HG02981 (cell line): Measurements from ENCODE around the gene CXorf49B.
"Not testable (repeated sequence)": the region's sequence is repeated elsewhere in the genome, so short reads cannot be mapped to it uniquely, and the experiment has no call there.

ENCODE experiments used
- ATAC-seq: cut with Tn5 transposase; IDR thresholded peaks from one replicate; pipeline ENCODE4 v1.9.1; 2021; ENCODE audit warnings: mild to moderate bottlenecking, moderate library complexity; ENCODE audit not compliant: unreplicated experiment

Gene CXorf49B

DNA sequence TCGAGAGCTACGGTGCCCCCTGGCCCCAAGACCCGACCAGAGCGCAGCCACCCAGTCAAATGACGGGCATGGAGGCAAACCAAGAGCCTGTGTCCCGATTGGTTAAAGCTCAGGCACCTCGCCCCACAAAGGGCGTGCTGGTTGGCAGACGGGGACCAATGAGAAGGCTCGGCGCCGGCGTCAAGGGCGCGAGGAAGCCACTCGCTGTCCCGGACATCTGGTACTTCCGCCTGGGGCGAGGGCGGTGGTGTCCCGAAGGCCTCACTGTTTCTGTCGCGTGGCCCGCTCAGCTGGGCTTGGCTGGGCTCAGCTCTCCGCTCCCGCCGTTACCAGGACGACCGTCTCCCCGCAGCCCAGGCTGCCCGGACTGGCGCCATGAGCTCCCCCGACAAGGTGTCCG lies at the start of gene CXorf49B:
CXorf49B (plus strand) TSS at position 301 of the 400 bp plus-strand sequence; CDS start at position 376, 75 bp downstream.
- ATAC-seq, result not testable (repeated sequence)

DNA sequence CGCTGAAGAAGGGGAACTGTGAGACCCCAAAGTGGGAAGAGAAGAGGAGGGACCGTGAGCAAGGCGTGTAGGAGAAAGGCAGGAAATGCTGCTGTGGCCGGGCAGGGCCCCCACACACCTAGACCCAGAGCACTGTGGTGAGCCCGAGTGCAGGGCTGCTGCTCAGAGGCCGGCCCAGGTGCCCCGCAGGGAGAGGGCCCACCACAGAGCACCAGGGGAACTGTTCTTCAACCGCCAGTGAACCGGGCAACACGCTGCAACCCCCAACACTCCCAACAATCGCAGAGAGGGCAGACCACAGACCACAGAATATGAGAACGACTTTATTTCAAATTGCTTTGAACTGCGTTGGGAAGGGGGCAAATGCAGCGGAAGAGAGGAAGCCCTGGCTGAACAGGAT lies 49.1 kb upstream of the CXorf49B start:
- ATAC-seq, result not testable (repeated sequence)

DNA sequence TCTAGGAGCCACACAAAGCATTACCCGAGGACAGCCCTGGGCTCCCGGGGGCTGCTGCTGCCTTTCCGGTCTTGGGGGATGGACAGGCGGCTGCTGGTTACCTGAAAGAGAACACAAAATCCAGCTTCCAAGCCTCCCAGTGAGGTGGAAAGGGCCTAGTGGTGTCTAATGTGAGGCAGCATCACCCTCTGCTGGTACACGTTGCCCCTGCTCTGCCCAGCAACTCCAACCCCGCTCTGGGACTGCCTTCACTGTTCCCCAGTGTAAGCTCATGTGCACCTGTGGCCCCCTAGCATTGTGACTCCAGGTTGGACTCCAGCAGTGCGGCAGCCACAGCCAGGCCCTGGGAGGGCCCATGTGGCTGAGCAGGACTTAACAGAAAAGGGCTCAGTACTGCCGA lies 47.6 kb upstream of the CXorf49B start:
- ATAC-seq, result not testable (repeated sequence)

- ATAC-seq, result not testable (repeated sequence)
Measured at GRCh38 chrX:71716323-71716722, 46.8 kb upstream of the CXorf49B start.

DNA sequence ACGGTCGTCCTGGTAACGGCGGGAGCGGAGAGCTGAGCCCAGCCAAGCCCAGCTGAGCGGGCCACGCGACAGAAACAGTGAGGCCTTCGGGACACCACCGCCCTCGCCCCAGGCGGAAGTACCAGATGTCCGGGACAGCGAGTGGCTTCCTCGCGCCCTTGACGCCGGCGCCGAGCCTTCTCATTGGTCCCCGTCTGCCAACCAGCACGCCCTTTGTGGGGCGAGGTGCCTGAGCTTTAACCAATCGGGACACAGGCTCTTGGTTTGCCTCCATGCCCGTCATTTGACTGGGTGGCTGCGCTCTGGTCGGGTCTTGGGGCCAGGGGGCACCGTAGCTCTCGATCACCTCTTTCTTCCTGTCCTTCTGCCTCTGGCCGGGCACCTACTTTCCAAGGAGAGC lies 45.0 kb upstream of the CXorf49B start, which contains the start of gene CXorf49:
CXorf49 (minus strand) TSS at position 101 of the 400 bp plus-strand sequence. CDS start 134 bp downstream, outside the sequence.
- not testable (repeated sequence) for ATAC-seq

DNA sequence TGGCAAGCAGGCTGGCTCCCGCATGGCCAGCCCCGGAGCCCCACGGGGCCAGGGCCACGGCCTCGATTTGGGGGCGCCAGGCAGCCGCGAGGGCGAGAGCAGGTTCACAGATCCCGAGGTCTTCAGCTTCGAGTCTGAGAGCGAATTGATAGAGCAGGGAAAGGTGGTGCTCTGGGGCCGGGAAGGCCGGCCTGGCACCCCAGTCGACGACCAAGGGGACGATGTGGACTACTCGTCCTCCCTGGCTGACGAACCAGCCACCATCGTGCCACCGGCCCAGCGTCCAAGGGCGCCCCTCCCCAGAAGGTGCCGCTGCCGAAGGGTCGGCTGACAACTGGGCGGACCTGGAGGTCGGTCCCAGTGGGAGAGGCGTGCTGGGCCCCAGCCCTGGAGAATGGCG lies 44.0 kb upstream of the CXorf49B start:
- not testable (repeated sequence) for ATAC-seq

DNA sequence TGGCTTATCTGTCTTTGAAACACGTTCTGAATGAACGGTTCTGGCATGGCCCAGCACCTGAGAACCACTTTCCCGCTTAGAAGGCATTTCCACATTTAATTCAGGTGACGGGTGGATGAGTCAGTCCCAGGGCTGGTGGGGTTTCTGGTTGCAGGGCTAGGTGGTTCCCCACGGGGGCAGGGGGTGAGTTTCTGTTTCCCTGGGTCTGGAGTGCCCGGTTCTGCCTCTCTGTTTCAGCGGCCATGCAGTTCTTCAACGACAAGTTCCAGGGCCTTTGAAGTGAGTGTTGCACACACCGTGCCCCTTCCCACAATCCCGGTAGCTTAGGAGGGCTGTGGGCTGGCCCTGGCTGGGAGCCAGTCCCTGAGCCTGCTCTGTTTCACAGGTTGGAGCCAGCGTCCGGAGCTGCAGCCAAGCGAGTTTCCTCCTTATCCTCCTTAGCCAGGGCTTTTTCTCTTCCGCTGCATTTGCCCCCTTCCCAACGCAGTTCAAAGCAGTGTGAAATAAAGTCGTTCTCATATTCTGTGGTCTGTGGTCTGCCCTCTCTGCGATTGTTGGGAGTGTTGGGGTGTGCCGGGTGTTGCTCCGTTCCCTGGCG lies 42.8 kb upstream of the CXorf49B start:
- not testable (repeated sequence) for ATAC-seq

- ATAC-seq, result not testable (repeated sequence)
Measured at GRCh38 chrX:71760688-71761281, 2.4 kb upstream of the CXorf49B start.

GRCh38 chrX:71764832-71765231 lies 1.7 kb downstream of the CXorf49B start:
- not testable (repeated sequence) for ATAC-seq

- ATAC-seq, result not testable (repeated sequence)
Measured at GRCh38 chrX:71765613-71766012, 2.5 kb downstream of the CXorf49B start.

- ATAC-seq, result not testable (repeated sequence)
Measured at GRCh38 chrX:71767134-71767533, 4.0 kb downstream of the CXorf49B start.

GRCh38 chrX:71778322-71778721 lies 15.2 kb downstream of the CXorf49B start:
- ATAC-seq, result peak; percentile 56

DNA sequence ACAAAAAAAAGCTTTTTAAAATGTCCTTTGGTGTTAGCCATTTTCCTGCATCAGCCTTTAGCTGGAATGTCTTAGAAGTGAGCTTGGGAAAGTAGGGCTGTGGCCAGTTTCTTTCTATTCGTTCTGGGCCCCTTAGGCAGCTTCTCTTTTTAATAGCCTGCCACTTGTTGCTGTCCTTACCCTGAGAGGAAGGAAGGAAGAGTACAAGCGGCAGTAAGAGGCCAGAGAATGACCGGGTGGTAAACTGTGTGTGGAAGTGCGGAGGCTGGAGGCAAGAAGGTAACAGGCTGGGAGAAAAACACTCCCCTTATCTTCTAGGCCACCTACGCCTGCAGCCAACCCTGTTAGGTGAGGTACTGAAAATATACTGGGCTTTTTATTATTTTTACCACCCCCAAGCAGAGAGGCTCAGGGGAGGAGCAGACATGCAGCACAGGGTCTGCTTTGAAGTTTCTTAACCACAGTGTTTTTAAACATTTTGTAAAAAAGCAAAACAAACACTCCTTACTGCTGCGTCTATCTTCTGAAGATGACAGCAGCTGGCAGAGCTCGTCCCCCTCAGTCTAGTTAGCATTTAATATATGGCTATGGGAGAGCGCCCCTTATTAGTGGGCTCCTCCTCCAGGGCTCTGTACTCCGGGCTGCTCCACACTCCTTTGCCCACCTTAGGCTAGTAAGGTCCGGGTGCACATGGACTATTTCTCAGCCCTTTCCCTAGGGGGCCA lies 19.2 kb downstream of the CXorf49B start:
- not testable (repeated sequence) for ATAC-seq

GRCh38 chrX:71782950-71783299 lies 19.8 kb downstream of the CXorf49B start:
- not testable (repeated sequence) for ATAC-seq

GRCh38 chrX:71783569-71784347 lies 20.6 kb downstream of the CXorf49B start:
- ATAC-seq, result peak; percentile 57

GRCh38 chrX:71784348-71784983 lies 21.3 kb downstream of the CXorf49B start:
- peak; percentile 66 for ATAC-seq

GRCh38 chrX:71806450-71806849 lies 43.3 kb downstream of the CXorf49B start:
- not testable (repeated sequence) for ATAC-seq

DNA sequence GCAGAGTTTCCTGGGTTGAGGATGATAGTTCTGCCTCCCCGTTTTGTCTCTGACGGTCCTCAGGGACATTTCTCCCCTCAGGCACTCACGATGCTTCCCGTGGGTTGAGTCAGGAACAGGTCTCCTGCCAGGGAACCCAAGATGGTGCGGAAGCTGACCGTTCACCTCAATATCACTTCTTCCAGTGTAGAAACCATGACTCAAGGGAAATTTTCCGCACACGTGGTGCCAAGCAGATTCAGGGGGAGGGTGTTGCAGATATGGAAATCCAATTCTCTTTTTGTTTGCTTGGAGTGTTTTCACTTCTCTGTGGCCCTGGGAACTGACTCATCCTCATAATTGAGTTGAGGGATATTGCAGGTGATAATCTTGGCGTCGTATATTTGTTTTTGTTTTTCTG lies 46.7 kb downstream of the CXorf49B start:
- no peak for ATAC-seq

DNA sequence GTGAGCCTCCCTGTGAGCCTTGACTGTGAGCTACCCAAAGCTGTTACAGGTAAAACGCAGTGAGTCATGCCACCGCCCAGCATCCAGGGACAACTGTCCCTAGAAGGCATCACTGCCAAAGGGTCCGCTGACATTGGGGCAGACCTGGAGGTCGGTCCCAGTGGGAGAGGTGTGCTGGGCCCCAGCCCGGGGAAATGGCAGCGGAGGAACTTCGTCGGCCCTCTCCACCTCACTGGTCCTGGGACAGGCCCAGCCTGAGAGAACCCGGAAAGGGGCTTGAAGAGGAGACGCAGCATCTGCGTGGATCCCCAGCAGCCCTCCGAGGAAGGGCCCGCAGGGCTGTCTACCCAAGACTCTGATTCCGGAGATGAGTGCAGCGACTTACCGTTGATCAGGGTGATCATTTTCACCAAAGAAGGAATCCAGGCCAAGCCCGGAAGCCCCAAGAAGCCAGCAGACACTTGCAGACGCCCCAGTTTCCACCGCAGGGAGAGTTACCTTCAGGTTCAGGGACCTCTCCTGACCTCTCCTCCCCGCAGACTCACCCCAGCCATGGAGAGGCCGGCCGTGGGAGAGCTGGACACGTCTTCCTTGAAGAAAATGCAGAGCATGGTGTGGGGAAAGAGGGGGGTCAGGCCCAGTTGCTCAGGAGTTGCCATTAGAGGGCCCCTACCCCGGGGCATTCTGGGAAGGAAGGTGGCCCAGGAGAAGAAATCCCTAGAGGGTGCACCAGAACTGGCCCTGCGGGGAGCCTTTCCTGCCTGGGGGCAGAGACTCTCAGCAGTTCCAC lies 51.2 kb downstream of the CXorf49B start:
- no peak for ATAC-seq
